ENCODE measurements around the gene SPTLC3.

The SPTLC3 gene

DNA sequence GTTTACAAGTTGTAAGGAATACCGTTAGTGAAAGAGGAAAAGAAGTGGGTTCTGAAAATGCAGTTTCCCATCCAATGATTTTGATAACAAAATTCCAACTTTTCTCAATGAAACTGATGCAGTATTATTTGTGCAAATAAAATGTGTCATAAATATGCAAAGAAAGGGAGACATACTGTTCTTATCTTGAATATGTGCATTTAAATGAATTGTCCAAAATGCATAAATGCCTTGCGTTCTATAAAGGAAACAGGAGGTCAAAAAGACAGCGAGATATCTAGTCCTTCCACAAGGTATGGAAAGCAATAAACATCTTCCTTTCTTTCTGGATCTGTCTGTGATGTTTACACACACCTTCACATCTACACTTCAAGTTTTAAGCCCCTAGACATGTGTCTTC is 157.7 kb downstream of the SPTLC3 start:
- Histone ChIP-seq H3K4me2 (ENCODE audit: low read length) (no peak overlapping the region), H3K4me3 (ENCODE audit: low read depth, low read length) (no peak overlapping the region), H3K4me1 (no peaks in the 10 kb centered on the region), H3K36me3 (ENCODE audit: control insufficient read depth, insufficient read depth, low read length) (no peaks in the 10 kb centered on the region), H2AFZ (no peak overlapping the region), H3K9ac (no peak overlapping the region), H3K9me3 (ENCODE audit: control insufficient read depth, low read length) (no peaks in the 10 kb centered on the region), H3K27me3 (ENCODE audit: control insufficient read depth, insufficient read depth, low read length) (no peaks in the 10 kb centered on the region), H3K27ac (no peak overlapping the region), H3K79me2 (no peaks in the 10 kb centered on the region)
- no peak for TF ChIP-seq CTCF (IDR thresholded peaks at IDR 0.05)

DNA sequence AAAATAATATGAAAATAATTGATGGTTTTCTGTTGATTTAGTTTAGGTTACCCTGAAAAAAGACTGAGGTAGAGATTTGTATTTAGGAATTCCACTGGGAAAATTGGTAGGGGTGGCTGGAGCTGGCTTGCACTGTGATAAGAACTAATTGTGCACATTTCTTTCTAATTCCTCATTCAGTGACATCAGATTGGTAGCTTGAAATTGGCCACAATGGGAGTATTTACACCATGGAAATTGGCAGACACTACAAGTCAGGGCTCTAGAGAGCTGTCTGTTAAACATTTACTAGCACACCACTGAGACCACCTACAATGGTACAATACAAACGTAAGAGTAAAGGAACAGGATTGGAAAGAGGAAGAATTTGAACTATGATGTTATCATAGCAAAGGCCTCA is 160.3 kb downstream of the SPTLC3 start:
- Histone ChIP-seq H3K4me2 (ENCODE audit: low read length) (no peak overlapping the region), H3K79me2 (no peaks in the 10 kb centered on the region), H3K4me3 (ENCODE audit: low read depth, low read length) (no peak overlapping the region), H3K9me3 (ENCODE audit: control insufficient read depth, low read length) (no peaks in the 10 kb centered on the region), H3K36me3 (ENCODE audit: control insufficient read depth, insufficient read depth, low read length) (no peaks in the 10 kb centered on the region), H2AFZ (no peak overlapping the region), H3K9ac (no peak overlapping the region), H3K4me1 (no peaks in the 10 kb centered on the region), H3K27ac (no peak overlapping the region), H3K27me3 (ENCODE audit: control insufficient read depth, insufficient read depth, low read length) (no peaks in the 10 kb centered on the region)
- TF ChIP-seq CTCF (IDR thresholded peaks at IDR 0.05), result no peak

DNA sequence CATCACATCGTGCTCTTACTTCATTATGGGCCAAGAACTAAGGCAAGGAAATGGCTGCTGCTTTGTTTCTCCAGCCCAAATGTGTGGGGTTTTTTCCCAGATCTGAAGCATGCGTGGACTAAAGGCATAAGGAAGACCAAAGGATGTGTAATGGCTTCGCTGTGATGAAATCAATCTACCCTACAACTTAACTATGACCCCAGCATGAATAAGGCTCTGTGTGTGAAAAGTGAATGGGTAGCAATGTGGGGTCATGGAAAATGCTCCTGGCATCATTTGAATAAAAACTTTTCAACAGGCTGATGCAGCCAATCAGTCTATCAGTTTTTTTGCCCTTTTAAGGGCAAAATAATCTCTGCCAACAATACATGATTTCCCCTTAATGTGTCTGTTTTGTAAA is 162.0 kb downstream of the SPTLC3 start:
- TF ChIP-seq CTCF (IDR thresholded peaks at IDR 0.05), result no peak
- H3K79me2 ChIP-seq, result no peaks in the 10 kb centered on the region
- H3K27ac ChIP-seq, result no peak overlapping the region
- H3K4me1 ChIP-seq, result no peaks in the 10 kb centered on the region
- H3K4me3 ChIP-seq (ENCODE audit: low read depth, low read length), result no peak overlapping the region
- H2AFZ ChIP-seq, result no peak overlapping the region
- H3K27me3 ChIP-seq (ENCODE audit: control insufficient read depth, insufficient read depth, low read length), result no peaks in the 10 kb centered on the region
- H3K9ac ChIP-seq, result no peak overlapping the region
- H3K4me2 ChIP-seq (ENCODE audit: low read length), result no peak overlapping the region
- H3K9me3 ChIP-seq (ENCODE audit: control insufficient read depth, low read length), result no peaks in the 10 kb centered on the region
- H3K36me3 ChIP-seq (ENCODE audit: control insufficient read depth, insufficient read depth, low read length), result no peaks in the 10 kb centered on the region

- no peak overlapping the region for H3K4me2 ChIP-seq (ENCODE audit: low read length)
- no peak for TF ChIP-seq CTCF (IDR thresholded peaks at IDR 0.05)
- no peaks in the 10 kb centered on the region for H3K27me3 ChIP-seq (ENCODE audit: control insufficient read depth, insufficient read depth, low read length)
- H3K27ac ChIP-seq, result no peak overlapping the region
- no peaks in the 10 kb centered on the region for H3K79me2 ChIP-seq
- H3K9me3 ChIP-seq (ENCODE audit: control insufficient read depth, low read length), result no peaks in the 10 kb centered on the region
- H3K36me3 ChIP-seq (ENCODE audit: control insufficient read depth, insufficient read depth, low read length), result no peaks in the 10 kb centered on the region
- no peak overlapping the region for H2AFZ ChIP-seq
- no peaks in the 10 kb centered on the region for H3K4me1 ChIP-seq
- H3K4me3 ChIP-seq (ENCODE audit: low read depth, low read length), result no peak overlapping the region
- H3K9ac ChIP-seq, result no peak overlapping the region
Measured at GRCh38 chr20:13173201-13173600, 164.4 kb downstream of the SPTLC3 start.

GRCh38 chr20:13174402-13174801 is 165.6 kb downstream of the SPTLC3 start:
- no peak overlapping the region for H3K4me2 ChIP-seq (ENCODE audit: low read length)
- H3K4me1 ChIP-seq, result no peaks in the 10 kb centered on the region
- no peaks in the 10 kb centered on the region for H3K27me3 ChIP-seq (ENCODE audit: control insufficient read depth, insufficient read depth, low read length)
- no peak overlapping the region for H3K9ac ChIP-seq
- H3K4me3 ChIP-seq (ENCODE audit: low read depth, low read length), result no peak overlapping the region
- TF ChIP-seq CTCF (IDR thresholded peaks at IDR 0.05), result no peak
- H3K79me2 ChIP-seq, result no peaks in the 10 kb centered on the region
- no peak overlapping the region for H2AFZ ChIP-seq
- no peaks in the 10 kb centered on the region for H3K36me3 ChIP-seq (ENCODE audit: control insufficient read depth, insufficient read depth, low read length)
- H3K27ac ChIP-seq, result no peak overlapping the region
- H3K9me3 ChIP-seq (ENCODE audit: control insufficient read depth, low read length), result no peaks in the 10 kb centered on the region
